ENCODE results near the gene LDB1.

The LDB1 gene, protein sequence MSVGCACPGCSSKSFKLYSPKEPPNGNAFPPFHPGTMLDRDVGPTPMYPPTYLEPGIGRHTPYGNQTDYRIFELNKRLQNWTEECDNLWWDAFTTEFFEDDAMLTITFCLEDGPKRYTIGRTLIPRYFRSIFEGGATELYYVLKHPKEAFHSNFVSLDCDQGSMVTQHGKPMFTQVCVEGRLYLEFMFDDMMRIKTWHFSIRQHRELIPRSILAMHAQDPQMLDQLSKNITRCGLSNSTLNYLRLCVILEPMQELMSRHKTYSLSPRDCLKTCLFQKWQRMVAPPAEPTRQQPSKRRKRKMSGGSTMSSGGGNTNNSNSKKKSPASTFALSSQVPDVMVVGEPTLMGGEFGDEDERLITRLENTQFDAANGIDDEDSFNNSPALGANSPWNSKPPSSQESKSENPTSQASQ

GRCh38 chr10:102120142-102120990 is at the start of gene LDB1:
TSS of gene LDB1 (minus strand) at chr10:102120368. CDS start at chr10:102120110, 258 bp downstream.
- DNase-seq (ENCODE audit: low spot score) = peak; percentile 89

DNA sequence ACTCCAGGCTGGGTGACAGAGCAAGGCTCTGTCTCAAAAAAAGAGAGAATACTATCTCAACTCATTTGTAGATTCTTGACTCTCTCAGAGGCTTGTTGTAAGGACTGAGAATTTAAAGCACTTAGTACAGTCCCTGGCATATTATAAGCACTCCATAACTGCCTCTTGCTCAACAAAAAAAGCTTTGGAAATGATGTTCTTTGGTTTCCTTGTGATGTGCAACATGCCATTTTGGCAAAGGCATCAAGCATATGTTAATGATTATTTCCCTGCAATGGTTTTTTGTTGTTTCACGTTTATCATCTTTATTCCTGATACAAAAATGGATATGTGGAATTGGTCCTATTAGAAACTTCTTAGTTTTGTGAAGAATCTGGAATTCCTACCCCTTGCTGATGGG is 47.7 kb upstream of the LDB1 start:
- no peak for DNase-seq (ENCODE audit: low spot score)

DNA sequence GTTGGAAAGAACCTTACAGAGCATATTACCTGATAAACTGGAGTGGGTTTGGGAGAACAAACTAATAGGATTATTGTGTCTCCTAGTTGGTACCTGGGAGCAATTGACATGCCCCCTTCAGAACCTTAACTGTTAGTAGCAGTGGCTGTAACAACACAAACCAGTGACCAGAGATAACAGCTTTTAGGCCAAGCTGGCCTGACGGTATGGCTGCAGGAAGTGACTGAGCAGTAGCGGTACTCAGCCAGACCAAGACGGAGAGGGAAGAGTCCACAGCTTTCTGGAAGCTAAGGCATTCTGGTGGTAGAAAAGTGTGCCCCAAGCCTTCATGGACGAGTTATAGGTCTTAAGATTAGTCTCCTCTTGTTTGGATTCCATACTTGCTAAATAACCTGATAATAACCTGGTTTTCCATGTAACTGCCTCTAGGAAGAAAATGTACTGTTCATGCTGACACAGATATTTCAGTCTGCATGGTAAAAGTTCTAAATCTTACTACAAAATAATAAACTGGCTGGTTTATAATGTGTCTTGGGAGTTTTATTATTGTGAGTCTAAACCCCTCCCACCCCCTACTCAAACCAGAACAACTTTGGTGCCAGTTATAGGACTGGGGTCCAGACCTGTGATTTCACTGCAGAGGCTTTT is 43.3 kb upstream of the LDB1 start:
- DNase-seq (ENCODE audit: low spot score) = no peak

DNA sequence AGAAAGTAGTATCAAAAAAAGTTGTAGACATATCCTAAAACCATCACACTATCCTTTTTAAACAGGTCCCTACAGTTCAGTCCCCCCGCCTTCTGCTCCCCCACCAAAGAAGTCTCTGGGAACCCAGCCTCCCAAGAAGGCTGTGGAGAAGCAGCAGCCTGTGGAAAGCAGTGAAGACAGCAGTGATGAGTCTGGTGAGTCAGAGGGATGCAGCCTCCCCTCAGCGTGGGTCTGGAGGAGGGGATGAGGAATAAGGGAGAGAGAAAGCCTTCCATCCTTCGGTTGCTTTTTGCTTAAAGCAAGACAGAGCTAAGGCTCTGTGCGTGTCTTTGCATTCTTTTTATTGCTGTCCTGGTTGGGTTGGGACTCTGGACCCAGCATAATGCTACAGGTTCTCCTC is 39.7 kb upstream of the LDB1 start:
- no peak for DNase-seq (ENCODE audit: low spot score)

DNA sequence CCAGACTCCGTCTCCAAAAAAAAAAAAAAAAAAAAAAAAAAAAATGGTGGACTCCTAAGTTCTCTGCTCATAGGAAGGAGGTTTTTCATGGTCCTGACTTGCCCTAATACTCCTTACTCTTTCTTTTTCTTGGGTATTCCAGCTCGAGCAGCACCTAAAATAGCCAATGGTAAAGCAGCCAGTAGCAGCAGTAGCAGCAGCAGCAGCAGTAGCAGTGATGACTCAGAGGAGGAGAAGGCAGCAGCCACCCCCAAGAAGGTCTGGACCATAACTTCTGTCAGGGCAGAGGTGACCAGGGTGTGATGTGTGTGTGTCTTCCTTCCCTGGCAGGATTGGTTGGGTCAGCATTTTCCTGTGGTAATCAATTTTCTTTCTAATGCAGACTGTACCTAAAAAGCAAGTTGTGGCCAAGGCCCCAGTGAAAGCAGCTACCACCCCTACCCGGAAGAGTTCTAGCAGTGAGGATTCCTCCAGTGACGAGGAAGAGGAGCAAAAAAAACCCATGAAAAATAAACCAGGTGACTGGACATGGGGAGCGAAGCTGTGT is 39.0 kb upstream of the LDB1 start:
- DNase-seq (ENCODE audit: low spot score) = no peak

DNA sequence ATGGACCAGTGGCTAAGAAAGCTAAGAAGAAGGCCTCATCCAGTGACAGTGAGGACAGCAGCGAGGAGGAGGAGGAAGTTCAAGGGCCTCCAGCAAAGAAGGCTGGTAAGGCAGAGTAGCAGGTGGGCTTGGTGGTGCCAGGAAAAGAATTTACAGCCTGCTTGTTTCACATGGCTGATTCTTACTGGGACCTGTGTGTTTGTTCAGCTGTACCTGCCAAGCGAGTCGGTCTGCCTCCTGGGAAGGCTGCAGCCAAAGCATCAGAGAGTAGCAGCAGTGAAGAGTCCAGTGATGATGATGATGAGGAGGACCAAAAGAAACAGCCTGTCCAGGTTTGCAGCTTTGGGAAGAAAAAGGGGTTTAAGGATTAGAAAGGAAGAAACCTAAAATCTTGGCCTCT is 37.1 kb upstream of the LDB1 start:
- no peak for DNase-seq (ENCODE audit: low spot score)

DNA sequence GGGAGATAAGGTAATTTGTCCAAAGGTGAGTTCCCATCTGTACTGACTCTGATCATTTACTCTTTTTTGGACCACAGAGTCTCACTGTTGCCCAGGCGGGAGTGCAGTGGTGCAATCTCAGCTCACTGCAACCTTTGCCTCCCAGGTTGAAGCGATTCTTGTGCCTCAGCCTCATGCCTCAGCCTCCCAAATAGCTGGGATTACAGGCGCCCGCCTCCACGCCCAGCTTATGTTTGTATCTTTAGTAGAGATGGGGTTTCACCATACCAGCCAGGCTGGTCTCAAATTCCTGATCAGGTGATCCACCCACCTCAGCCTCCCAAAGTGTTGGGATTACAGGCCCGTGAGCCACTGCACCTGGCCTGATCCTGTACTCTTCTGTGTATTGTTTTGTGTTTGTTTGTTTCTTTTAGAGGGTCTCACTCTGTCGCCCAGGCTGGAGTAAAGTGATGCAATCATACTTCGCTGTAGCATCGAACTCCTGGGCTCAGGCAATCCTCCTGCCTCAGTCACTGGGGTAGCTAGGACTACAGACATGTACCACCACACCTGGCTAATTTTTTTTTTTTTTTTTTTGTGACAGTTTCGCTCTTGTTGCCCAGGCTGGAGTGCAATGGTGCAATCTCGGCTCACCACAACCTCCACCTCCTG is 34.4 kb upstream of the LDB1 start:
- DNase-seq (ENCODE audit: low spot score) = no peak

DNA sequence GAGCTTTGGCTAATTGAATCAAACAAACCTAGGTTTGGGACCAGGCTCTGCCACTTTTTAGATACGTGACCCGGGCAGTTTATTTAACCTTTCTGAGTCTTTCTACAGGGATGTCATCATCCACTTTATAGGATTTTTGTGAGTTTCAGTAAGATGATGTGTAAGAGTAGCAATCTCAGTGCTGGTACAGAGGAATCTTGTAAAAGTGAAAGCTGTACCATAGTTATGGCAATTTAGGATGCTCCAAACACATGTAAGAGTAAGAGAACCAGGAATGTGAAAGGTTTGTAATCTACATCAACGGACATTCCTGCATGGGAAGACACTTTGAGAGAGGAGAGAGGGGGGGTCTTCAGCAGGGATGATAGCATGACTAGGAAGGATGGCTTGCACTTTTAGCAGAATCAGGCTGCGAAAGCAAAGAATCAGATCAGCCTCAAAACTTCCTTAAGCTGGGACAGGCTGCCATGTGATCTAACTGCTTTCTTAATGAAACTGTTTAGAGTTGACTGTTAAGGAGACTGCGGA is 33.0 kb upstream of the LDB1 start:
- no peak for DNase-seq (ENCODE audit: low spot score)

DNA sequence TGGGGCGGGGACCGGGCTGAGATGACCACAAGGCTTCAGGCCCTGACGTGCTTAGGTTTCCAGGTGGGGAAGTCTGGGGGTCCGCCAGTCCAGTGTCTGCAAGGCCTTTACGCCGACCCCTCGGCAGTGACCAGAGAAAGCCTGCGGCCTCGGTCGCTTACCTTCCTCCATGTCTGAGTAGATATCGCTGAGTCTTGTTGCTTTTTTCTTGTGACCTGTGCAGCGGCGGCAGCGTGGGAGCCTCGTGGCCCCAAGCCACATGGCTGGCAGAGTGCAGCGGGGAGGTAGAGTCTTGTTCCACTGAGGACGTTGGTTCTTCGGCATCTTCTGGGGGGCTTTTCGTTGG is 32.4 kb upstream of the LDB1 start:
- DNase-seq (ENCODE audit: low spot score) = no peak

DNA sequence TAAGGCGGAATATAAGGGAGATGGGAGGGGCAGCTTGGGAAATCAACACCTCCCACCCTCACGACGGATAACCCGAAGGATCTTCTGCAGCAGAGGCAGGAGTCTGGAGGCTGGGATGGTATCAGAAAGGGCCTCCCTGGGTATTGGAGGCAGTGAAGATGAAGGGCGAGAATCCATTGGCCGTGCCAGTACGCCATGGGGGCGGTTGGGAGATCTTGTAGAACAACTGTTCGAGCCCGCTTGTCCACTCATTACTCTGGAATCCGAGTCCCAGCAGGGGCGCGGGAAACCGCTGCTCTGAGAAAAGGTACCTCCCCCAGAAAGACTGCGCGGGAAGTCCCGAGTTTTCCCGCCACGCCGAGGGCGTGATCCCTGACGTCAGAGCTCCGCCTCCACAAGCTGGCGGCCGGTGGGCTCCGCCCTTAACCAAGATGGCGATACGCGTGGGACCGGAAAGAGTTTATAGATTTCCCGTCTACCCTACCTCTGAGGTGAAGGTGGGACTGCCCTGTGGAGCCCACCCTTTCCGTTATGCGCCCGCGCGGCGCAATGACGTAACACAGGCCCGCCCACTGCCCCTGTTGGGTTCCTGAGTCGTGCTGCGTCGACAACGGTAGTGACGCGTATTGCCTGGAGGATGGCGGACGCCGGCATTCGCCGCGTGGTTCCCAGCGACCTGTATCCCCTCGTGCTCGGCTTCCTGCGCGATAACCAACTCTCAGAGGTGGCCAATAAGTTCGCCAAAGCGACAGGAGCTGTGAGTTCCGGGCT is 31.8 kb upstream of the LDB1 start, which contains the start of gene NOLC1:
TSS of gene NOLC1 (plus strand) at position 616 of the 771 bp plus-strand sequence. CDS start at position 638, 22 bp downstream.
- DNase-seq (ENCODE audit: low spot score) = peak; percentile 79

DNA sequence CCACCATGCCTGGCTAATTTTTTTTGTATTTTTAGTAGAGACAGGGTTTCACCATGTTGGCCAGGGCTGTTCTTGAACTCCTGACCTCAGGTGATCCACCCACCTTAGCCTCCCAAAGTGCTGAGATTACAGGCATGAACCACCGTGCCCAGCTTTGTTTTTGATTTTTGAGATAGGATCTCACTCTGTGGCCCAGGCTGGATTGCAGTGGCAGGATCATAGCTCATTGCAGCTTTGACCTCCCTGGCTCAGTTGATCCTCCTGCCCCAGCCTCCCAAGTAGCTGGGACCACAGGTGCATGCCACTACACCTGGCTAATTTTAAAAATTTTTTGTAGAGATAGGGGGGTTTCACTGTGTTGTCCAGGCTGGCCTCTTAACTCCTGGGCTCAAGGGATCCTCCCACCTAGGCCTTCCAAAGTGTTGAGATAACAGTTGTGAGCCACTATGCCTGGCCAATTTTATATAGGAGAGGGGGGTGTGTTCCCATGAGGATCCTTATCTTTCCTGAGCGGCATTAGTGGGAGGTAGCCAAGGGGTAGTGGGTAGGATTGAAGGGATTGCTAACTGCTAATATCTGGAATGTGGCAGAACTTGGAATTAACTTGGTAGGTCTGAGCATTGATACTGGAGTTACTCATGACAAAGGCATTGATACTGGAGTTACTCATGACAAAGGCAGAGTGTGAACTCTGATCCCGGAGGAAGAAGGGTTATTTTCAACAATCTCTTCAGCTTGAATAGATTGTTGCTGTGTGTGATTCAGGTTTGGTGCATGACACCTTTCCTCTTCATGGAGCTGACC is 31.0 kb upstream of the LDB1 start:
- no peak for DNase-seq (ENCODE audit: low spot score)

- DNase-seq (ENCODE audit: low spot score) = no peak
Observed at GRCh38 chr10:102148275-102148674, 28.1 kb upstream of the LDB1 start.

- no peak for DNase-seq (ENCODE audit: low spot score)
Observed at GRCh38 chr10:102147561-102147960, 27.4 kb upstream of the LDB1 start.

GRCh38 chr10:102146971-102147428 is 26.8 kb upstream of the LDB1 start:
- no peak for DNase-seq (ENCODE audit: low spot score)

DNA sequence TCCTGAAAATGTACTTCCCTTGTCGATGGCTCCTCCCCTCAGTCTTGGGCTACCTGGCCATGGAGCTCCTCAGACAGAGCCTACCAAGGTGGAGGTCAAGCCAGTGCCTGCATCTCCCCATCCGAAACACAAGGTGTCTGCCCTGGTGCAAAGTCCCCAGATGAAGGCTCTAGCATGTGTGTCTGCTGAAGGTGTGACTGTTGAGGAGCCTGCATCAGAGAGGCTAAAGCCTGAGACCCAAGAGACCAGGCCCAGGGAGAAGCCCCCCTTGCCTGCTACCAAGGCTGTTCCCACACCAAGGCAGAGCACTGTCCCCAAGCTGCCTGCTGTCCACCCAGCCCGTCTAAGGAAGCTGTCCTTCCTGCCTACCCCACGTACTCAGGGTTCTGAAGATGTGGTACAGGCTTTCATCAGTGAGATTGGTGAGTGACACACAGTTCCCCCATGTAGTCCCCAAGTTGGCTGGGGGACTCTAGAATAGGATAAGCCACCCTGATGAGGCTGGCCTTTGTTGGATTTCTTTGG is 21.5 kb upstream of the LDB1 start:
- no peak for DNase-seq (ENCODE audit: low spot score)

- DNase-seq (ENCODE audit: low spot score) = no peak
Observed at GRCh38 chr10:102140913-102141540, 20.9 kb upstream of the LDB1 start.

DNA sequence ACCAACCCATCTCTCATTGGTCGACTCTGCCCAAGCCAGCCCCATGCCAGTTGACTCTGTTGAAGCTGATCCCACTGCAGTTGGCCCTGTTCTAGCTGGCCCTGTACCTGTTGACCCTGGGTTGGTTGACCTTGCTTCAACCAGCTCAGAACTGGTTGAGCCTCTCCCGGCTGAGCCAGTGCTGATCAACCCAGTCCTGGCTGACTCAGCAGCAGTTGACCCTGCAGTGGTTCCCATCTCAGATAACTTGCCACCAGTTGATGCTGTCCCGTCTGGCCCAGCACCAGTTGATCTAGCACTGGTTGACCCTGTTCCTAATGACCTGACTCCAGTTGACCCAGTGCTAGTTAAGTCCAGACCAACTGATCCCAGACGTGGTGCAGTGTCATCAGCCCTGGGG is 20.1 kb upstream of the LDB1 start:
- DNase-seq (ENCODE audit: low spot score) = no peak

DNA sequence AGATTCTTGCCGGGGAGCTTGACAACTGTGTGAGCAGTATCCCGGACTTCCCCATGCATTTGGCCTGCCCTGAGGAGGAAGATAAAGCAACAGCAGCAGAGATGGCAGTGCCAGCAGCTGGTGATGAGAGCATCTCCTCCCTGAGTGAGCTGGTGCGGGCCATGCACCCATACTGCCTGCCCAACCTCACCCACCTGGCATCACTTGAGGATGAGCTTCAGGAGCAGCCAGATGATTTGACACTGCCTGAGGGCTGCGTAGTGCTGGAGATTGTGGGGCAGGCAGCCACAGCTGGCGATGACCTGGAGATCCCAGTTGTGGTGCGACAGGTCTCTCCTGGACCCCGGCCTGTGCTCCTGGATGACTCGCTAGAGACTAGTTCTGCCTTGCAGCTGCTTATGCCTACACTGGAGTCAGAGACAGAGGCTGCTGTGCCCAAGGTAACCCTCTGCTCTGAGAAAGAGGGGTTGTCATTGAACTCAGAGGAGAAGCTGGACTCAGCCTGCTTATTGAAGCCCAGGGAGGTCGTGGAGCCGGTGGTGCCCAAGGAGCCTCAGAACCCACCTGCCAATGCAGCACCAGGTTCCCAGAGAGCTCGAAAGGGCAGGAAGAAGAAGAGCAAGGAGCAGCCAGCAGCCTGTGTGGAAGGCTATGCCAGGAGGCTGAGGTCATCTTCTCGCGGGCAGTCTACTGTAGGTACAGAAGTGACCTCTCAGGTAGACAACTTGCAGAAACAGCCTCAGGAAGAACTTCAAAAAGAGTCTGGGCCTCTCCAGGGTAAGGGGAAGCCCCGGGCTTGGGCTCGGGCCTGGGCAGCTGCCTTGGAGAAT is 19.3 kb upstream of the LDB1 start:
- no peak for DNase-seq (ENCODE audit: low spot score)

Data from HuH-7.5 (cell line).